Activated naive CD4-positive, alpha-beta T cell treated with anti-CD3 and anti-CD28 coated beads, Interleukin-2, amount 10 ng/mL, durations not matched to agents 7 days and 5 days (primary cell): ENCODE measurements around the gene PNRC2.

Experiments
- CTCF ChIA-PET: fragments of 350-600 bp; sonication (Branson Sonifier 250); formaldehyde crosslinking; loops from one replicate; lab custom pipeline; 2021; ENCODE audit warnings: antibody characterized with exemption; lab: Charles Lee
- DNase-seq: peaks from one replicate; pipeline ENCODE4 v3.0.0-alpha.2; 2020
- H3K27ac Mint-ChIP-seq: one replicate; pipeline ENCODE4 v1.8.0; 2021; ENCODE audit warnings: mild to moderate bottlenecking, moderate library complexity, mixed read lengths
- H3K27me3 Mint-ChIP-seq: one replicate; pipeline ENCODE4 v1.8.0; 2021; ENCODE audit warnings: mild to moderate bottlenecking, mixed read lengths
- H3K36me3 Mint-ChIP-seq: one replicate; pipeline ENCODE4 v1.8.0; 2021; ENCODE audit warnings: mixed read lengths
- H3K4me1 Mint-ChIP-seq: one replicate; pipeline ENCODE4 v1.8.0; 2021; ENCODE audit warnings: mixed read lengths
- H3K4me3 Mint-ChIP-seq: one replicate; pipeline ENCODE4 v1.8.0; 2021; ENCODE audit warnings: mild to moderate bottlenecking, moderate library complexity, mixed read lengths
- H3K9me3 Mint-ChIP-seq: one replicate; pipeline ENCODE4 v1.8.0; 2021; ENCODE audit warnings: mixed read lengths

Gene PNRC2, protein sequence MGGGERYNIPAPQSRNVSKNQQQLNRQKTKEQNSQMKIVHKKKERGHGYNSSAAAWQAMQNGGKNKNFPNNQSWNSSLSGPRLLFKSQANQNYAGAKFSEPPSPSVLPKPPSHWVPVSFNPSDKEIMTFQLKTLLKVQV

DNA sequence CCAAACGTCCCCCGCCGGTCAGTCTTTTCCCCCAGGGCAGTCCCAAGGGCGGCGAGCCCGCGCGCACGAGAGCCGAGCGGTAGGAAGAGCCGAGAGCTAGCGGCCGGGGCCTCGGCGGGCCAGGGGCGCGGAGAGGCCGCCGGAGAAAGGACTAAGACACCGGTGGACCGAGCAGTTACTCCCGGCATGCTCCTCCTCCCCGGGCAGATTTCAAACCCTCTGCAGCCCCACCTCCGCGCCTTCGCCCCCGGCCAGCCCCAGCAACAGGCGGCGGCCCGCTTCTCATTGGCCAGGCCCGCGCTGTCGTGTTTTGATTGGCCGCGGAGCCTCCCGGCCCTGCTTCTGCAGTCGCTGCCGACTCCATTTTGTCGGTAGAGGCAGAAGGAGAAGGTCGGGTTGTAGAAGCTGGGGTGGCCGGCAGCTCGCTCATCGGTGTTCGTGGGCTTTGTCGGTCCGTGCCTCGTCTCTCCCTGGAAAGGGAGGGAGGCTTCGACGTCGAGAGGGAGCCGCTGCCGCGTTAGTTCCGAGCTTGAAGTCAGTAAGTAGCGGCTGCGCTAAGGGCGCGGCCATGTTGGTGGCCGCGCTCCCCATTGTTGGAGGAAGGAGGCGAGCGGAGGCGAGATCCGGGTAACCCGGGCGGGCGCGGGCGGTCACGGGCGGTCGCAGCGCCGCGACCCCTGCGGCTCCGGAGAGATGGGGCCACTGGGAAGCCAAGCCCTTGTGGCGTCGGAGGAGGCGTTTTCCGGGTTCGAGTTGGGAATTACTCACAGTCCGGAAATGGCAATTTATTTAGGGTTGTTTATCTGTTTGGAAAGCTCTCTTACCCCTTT is at the start of gene PNRC2:
TSS of gene PNRC2 (plus strand) at position 368 of the 830 bp plus-strand sequence. CDS start 1,630 bp downstream, outside the sequence.
- Mint-ChIP-seq H3K27ac (peak within 1 kb of the TSS; percentile 100), H3K27me3 (no peaks in the 10 kb centered on the region), H3K36me3 (peaks cover 46% of the 10 kb centered on the region), H3K9me3 (no peaks in the 10 kb centered on the region), H3K4me3 (peak within 1 kb of the TSS; percentile 96), H3K4me1 (peaks cover 75% of the 10 kb centered on the region)
- CTCF ChIA-PET: interaction anchor here (0.6 to 0.7 kb wide), 2 partner anchors 22 to 68 kb away, joined by 3 read pairs; no protein-coding TSS in a partner anchor
- peak; percentile 98 for DNase-seq

DNA sequence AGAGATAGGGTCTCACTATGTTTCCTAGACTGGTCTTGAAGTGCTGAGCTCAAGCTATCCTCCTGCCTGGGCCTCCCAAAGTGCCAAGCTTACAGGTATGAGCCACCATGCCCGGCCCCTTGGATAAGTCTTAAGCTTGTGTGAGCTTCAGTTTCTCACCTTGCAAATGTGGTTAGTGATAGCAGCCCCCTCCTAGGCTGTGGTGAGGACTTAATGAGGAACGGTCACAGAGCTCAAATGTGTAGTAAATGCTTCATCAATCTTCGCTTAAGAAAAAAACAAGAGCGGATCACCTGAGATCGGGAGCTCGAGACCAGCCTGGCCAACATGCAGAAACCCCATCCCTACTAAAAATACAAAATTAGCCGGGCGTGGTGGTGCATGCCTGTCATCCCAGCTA is 49.5 kb upstream of the PNRC2 start:
- H3K4me1 Mint-ChIP-seq: peaks cover 62% of the 10 kb centered on the region

DNA sequence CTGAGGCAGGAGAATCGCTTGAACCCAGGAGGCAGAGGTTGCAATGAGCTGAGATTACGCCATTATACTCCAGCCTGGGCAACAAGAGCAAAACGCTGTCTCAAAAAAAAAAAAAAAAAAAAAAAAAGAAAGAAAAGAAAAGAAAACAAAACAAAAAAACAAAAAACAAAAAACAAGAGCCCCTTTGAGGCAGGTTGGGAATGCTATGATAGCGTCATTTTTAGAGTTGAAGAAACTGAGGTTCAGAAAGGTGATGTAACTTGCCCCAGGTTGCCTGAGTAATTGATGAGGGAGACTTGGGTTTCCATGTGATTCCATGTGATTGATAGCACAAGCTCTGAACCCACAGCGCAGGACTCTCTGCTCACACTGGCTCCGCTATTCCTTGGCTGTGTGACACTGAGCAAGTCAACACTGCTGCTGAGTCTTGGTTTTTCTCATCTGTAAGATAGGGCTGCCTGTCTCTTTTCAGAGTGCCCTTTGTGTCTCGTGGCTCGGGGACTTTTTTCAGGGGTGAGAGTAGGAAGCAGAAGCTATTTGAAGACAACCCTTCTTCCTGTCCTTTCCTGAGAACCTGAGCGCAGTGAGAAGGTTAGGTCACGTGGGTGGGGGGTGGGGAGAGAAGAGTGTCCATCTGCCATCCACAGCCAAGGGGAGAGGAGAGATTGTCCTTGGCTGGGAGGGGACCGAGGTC is 48.9 kb upstream of the PNRC2 start:
- Mint-ChIP-seq H3K36me3 (no peaks in the 10 kb centered on the region), H3K4me1 (peaks cover 60% of the 10 kb centered on the region), H3K4me3 (peak overlapping the region; percentile 24), H3K27ac (peak overlapping the region; percentile 75), H3K27me3 (peaks cover 6% of the 10 kb centered on the region), H3K9me3 (peaks cover 1% of the 10 kb centered on the region)
- DNase-seq: peak; percentile 27
- CTCF ChIA-PET: interaction anchor here (0.8 to 1.4 kb wide), 2 partner anchors 100 to 139 kb away, joined by 3 read pairs; no protein-coding TSS in a partner anchor

More for the DNA sequence above, 49.5 kb upstream of the PNRC2 start:
- Mint-ChIP-seq H3K36me3 (no peaks in the 10 kb centered on the region), H3K27ac (no peak overlapping the region), H3K27me3 (peaks cover 9% of the 10 kb centered on the region), H3K4me3 (no peak overlapping the region), H3K9me3 (peaks cover 1% of the 10 kb centered on the region)
- DNase-seq: no peak
- CTCF ChIA-PET: interaction anchor here (0.7 kb wide), 1 partner anchor 138 kb away, joined by 3 read pairs; no protein-coding TSS in a partner anchor

DNA sequence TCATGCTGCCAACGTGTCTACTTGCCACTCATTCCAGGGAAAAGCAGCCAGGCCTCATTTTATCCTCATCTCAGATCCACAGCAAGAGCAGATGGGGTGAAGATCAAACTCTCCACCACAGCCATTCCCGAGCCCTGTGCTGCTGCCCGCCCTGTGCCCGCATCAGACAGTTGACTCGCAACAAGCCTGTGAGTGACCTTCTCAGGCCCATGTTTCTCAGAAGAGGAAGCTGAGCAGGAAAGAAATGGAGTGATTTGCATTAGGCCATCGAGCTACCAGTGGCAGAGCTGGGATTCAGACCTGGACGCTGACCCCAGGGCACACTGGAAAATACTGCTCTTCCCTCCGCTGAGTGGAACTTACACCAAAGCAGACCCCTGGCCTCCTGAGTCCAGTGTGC is 47.7 kb upstream of the PNRC2 start:
- Mint-ChIP-seq H3K27ac (no peak overlapping the region), H3K4me1 (peaks cover 60% of the 10 kb centered on the region), H3K9me3 (peaks cover 1% of the 10 kb centered on the region), H3K27me3 (peaks cover 14% of the 10 kb centered on the region), H3K4me3 (no peak overlapping the region), H3K36me3 (no peaks in the 10 kb centered on the region)
- CTCF ChIA-PET: interaction anchor here (0.6 to 1.4 kb wide), 2 partner anchors 140 to 178 kb away, joined by 3 read pairs; no protein-coding TSS in a partner anchor
- DNase-seq: no peak

DNA sequence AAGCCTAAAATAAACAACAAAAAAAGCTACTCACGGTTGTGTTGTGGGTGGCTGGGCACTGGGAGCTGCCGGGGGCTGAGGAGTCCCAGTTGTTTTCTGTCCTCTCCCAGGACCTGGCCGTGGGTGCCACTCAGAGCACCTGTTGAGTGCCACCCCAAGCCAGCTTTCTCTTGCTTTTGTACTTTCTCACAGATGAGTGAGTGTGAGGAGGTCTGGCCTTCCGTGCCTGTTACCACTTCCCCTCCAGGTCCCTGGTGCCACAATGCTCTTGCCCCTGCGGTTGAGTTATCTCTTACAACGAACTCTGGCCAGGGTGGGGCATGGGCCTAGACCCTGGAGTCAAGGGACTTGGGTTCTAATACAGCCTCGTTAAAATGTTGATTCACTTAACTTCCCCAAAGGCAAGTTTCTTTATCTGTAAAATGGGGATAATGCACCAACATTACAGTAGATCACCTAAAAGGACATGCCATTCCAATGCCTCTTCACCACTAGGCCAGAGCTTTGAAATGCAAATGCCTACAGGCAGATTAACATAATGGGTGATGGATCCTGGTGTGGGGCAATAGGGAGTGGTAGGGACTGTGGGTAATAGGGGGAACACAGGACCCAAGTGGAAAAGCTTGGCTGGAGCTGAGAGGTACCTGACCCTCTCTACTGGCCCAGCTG is 46.3 kb upstream of the PNRC2 start, which contains the start of gene CNR2:
TSS of gene CNR2 (minus strand) at position 151 of the 669 bp plus-strand sequence. CDS start 37,745 bp downstream, outside the sequence.
- CTCF ChIA-PET: interaction anchor here (1.4 to 1.6 kb wide), 2 partner anchors 36 to 103 kb away, joined by 3 to 6 read pairs; no protein-coding TSS in a partner anchor
- peak; percentile 48 for DNase-seq
- Mint-ChIP-seq H3K36me3 (no peaks in the 10 kb centered on the region), H3K9me3 (peaks cover 1% of the 10 kb centered on the region), H3K27me3 (peaks cover 15% of the 10 kb centered on the region), H3K4me3 (peak within 1 kb of the TSS; percentile 18), H3K4me1 (peaks cover 60% of the 10 kb centered on the region), H3K27ac (peak within 1 kb of the TSS; percentile 69)

DNA sequence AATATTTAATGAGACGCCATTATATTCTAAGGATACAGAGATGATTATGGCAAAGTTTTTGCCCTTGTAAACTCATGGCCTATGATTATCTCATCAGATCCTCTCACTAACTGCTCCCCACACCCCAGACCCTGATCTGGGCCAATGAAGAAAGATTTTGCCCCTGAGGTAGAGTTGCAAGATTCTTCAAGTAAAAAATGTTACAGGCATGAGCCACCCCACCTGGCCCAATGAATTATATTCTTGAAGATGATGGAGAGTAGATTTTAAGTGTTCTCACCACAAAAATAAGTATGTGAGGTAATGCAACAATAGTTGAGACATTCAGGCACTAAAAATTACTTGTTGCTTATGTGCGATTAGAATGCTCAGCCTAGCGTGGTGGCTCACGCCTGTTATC is 44.7 kb upstream of the PNRC2 start:
- Mint-ChIP-seq H3K36me3 (no peaks in the 10 kb centered on the region), H3K4me1 (peaks cover 48% of the 10 kb centered on the region)

DNA sequence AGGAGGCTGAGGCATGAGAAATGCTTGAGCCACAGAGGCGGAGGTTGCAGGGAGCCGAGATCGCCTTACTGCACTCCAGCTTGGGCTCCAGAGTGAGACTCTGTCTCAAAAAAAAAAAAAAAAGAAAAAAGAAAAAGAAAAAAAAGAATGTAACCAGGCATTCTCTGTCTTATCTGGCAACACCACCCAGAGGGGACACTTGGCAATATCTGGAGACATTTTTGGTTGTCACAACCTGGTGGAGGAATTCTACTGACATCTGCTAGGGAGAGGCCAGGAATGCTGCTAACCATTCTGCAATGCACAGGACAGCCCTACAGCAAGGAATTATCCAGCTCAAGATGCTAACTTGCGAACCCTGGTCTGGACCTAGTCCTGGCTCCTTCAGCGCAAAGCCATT is 44.2 kb upstream of the PNRC2 start:
- CTCF ChIA-PET: interaction anchor here (0.6 to 4.6 kb wide), 5 partner anchors 106 to 161 kb away, joined by 4 to 81 read pairs (median 11); no protein-coding TSS in a partner anchor
- no peak for DNase-seq
- Mint-ChIP-seq H3K9me3 (peaks cover 1% of the 10 kb centered on the region), H3K4me1 (peaks cover 44% of the 10 kb centered on the region), H3K4me3 (no peak overlapping the region), H3K27ac (no peak overlapping the region), H3K36me3 (no peaks in the 10 kb centered on the region), H3K27me3 (peaks cover 16% of the 10 kb centered on the region)

More for the DNA sequence above, 44.7 kb upstream of the PNRC2 start:
- no peak for DNase-seq
- peaks cover 13% of the 10 kb centered on the region for H3K27me3 Mint-ChIP-seq
- CTCF ChIA-PET: interaction anchor here (3.0 to 4.6 kb wide), 2 partner anchors 106 to 144 kb away, joined by 48 to 81 read pairs; no protein-coding TSS in a partner anchor
- no peak overlapping the region for H3K27ac Mint-ChIP-seq
- no peak overlapping the region for H3K4me3 Mint-ChIP-seq
- peaks cover 1% of the 10 kb centered on the region for H3K9me3 Mint-ChIP-seq

DNA sequence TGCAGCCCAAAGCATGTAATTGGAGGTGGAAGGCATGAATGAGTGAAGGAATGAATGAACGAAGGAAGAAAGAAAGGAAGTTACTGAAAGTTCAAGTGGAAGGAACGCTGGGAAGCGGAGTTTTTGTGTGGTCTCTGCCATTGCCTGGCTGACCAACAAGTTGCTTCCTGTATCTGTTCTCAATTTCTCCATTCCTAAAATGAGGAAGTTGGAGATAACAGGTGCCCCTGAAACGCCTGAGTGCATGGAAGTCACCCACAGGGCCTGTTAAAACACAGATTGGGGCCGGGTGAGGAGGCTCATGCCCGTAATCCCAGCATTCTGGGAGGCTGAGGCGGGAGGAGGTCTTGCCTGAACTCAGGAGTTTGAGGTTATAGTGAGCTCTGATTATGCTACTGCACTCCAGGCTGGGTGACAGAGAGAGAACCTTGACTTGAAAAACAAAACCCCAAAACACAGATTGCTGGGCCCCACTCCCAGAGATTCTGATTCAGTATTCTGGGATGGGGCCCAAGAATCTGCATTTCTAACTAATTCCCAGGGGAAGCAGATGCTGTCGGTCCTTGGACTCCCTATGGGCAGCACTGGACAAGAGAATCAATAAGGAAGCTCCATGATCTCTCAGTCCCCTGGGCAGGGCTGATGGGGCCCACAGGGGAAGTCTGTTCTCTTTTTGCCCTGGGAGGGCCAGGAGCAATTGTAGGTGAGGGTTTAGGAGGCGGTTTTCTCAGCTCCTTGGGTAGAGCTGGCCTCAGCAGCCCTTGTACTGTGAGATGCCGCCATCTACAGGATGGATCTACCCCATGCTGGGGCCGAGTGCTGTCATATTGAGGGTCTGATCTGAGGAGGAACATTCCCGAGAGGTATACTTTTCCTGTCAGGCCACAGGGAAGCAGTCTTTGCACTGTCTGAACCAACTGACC is 43.2 kb upstream of the PNRC2 start:
- no peak overlapping the region for H3K27ac Mint-ChIP-seq
- H3K9me3 Mint-ChIP-seq: no peaks in the 10 kb centered on the region
- H3K36me3 Mint-ChIP-seq: no peaks in the 10 kb centered on the region
- peaks cover 16% of the 10 kb centered on the region for H3K27me3 Mint-ChIP-seq
- peaks cover 34% of the 10 kb centered on the region for H3K4me1 Mint-ChIP-seq
- CTCF ChIA-PET: interaction anchor here (0.6 to 4.6 kb wide), 16 partner anchors 15 to 371 kb away, joined by 3 to 81 read pairs (median 4); partner anchors contain the start of genes HMGCL and LYPLA2
- H3K4me3 Mint-ChIP-seq: no peak overlapping the region
- DNase-seq: peak; percentile 78

DNA sequence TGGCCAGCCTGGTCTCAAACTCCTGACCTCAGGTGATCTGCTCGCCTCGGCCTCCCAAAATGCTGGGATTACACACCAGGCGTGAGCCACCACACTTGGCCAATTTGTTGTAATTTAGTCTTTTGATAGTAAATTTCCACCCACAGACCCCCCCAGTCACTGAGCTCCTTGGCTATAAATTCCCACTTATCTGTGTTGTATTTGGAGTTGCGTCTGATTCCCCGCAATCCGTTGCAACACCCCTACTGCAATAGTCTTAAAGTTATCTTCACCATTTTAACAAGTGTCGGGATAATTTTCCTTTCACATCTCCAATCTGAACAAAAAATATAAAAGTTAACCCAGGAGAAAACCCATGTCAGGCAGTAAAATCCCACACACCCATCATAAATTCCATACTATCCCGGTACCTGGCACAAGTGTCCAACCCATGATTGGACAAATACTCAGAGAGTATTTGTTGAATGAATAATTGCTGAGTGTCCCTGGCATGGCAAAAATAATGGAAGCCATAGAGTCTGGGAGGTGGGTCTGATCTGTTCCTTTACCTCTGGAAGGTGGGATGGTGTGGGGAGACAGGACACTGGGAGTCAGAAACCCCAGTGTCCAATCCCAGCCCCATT is 37.2 kb upstream of the PNRC2 start:
- Mint-ChIP-seq H3K4me3 (no peak overlapping the region), H3K27me3 (peaks cover 23% of the 10 kb centered on the region), H3K4me1 (peaks cover 3% of the 10 kb centered on the region), H3K9me3 (no peaks in the 10 kb centered on the region), H3K27ac (no peak overlapping the region), H3K36me3 (no peaks in the 10 kb centered on the region)
- CTCF ChIA-PET: interaction anchor here (0.6 kb wide), 1 partner anchor 112 kb away, joined by 3 read pairs; no protein-coding TSS in a partner anchor
- no peak for DNase-seq

DNA sequence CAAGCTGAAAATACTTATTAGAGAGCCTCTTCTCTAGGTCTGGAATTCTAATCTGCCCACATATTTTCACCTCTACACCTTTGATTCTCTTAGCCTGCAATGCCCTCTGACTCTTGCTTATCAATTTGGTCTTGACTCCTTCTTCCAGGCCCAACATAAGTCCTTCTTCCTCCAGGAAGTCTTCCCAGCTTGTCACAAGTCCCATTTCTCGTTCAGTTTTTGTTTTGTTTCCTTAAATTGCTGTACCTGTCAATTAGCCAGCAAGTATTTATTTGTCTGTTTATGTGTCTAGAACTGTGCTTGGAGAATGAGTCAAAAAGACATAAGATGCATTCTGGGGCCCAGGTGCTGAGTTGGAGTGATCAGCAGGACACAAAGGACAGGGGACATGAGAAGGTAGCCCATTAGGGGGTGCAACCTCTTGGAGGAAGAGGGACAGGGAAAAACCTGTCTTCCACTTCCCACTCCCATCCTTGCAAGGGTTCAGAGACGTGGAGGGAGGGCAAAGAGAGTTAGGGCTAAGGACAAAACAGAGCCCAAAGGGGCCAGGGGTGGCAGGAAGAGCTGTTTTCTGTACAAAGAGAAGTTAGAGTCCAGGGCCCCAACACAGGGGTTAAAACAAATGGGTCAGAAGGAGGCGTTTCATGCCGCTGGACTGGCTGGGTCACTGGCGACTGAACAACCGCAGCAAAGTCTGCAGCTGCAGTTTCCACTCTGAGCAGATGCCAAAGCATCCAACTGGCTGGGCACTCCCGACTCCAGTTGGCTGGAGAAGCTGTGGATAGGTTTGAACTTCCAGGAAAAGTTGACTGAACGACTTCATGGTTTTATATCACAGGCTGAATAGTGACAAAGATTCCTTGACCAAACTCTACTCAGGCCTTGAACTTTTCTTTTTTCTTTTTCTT is 35.8 kb upstream of the PNRC2 start:
- Mint-ChIP-seq H3K36me3 (no peaks in the 10 kb centered on the region), H3K4me3 (no peak overlapping the region), H3K9me3 (no peaks in the 10 kb centered on the region), H3K4me1 (peaks cover 3% of the 10 kb centered on the region), H3K27ac (no peak overlapping the region), H3K27me3 (peaks cover 24% of the 10 kb centered on the region)
- DNase-seq: no peak
- CTCF ChIA-PET: no interaction called here

DNA sequence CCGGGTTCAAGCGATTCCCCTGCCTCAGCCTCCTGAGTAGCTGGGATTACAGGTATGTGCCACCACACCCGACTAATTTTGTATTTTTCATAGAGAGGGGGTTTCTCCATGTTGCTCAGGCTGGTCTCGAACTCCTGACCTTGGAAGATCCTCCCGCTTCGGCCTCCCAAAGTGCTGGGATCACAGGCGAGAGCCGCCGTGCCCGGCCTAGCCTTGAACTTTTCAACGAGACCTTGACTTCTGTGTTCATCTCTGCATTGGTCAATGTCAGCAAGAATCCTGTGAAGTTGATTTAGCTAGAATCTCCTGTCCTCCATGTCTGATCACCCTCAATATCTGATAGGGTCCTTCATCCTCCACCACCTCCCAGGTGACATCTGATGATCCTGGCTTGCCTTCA is 35.0 kb upstream of the PNRC2 start:
- H3K36me3 Mint-ChIP-seq: no peaks in the 10 kb centered on the region
- DNase-seq: no peak
- peaks cover 3% of the 10 kb centered on the region for H3K4me1 Mint-ChIP-seq
- CTCF ChIA-PET: no interaction called here
- no peak overlapping the region for H3K4me3 Mint-ChIP-seq
- no peak overlapping the region for H3K27ac Mint-ChIP-seq
- H3K27me3 Mint-ChIP-seq: peaks cover 26% of the 10 kb centered on the region
- no peaks in the 10 kb centered on the region for H3K9me3 Mint-ChIP-seq
